Left colon (tissue), 2 donors: ENCODE measurements around the gene CRYAB. TPM values are rescaled to one million over a fixed set of nuclear protein-coding genes. Genes with fewer than 3 reads are reported as not detected.
"Not testable (repeated sequence)": the region's sequence is repeated elsewhere in the genome, so short reads cannot be mapped to it uniquely, and the experiment has no call there.

Source experiments
- ATAC-seq: fragments of 200-7000 bp; cut with Tn5 transposase; one replicate; pipeline ENCODE4 v1.9.1; 2020; ENCODE audit warnings: mild to moderate bottlenecking, moderate library complexity
- DNase-seq, 2 donors: peaks; one replicate each; pipeline ENCODE4 v3.0.0-alpha.2; 2020
- intact Hi-C, 2 donors: fragments of 100-400 bp; cut with DNase I in 1 of 2; cut with micrococcal nuclease in 1 of 2; formaldehyde crosslinking; loops; one replicate each; pipeline versions ENCODE4 v1.11.2 to v1.14.0; 2022; cut with DNase I, micrococcal nuclease
- total RNA-seq, 2 donors: library from RNA; stranded (reverse); fragmentation: NEBNext Ultra II Directional; extraction: Animal tissue kit (Norgen Biotek cat#: 25700); gene quantifications; one replicate each; pipeline ENCODE4 v1.2.1, GENCODE V29; 2021
- donor health status: DM: no; HTN: no; CAD: no.
- donor health status: DM: yes; HTN: yes; CAD: no.

The CRYAB gene
- total RNA-seq, 2 donors from 2014 or later = 11.5 to 100 TPM

DNA sequence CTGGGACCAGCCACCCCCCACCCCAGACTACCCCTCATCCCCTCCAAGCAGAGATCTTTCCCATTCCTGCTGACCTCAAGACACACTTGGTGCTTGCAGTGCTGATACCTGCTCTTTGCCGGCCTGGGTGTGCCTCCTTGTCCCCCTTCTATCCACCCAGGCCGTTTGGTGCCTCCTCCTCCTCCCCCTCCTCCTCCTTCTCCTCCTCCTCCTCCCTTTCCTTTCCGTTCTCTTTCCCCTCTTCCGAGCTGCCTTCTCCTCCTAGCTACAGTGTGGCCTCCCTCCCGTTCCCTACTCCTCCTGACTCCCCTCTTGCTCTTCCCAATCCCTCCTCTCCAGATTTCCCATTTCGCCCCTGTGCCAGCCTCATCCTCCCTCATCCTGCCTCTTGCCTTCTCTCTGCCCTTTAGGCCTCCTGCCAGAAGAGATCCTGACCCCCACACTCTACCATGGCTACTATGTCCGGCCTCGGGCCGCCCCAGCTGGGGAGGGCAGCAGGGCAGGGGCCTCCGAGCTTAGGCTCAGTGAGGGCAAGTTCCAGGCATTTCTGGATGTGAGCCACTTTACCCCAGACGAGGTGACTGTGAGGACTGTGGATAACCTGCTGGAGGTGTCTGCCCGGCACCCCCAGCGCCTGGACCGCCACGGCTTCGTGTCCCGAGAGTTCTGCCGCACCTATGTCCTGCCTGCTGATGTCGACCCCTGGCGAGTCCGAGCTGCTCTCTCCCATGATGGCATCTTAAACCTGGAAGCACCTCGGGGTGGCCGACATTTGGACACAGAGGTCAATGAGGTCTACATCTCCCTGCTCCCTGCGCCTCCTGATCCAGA, 1.7 kb upstream of the CRYAB start:
- ATAC-seq (no peak), DNase-seq (no peak)
- intact Hi-C loops = no loop called here

DNA sequence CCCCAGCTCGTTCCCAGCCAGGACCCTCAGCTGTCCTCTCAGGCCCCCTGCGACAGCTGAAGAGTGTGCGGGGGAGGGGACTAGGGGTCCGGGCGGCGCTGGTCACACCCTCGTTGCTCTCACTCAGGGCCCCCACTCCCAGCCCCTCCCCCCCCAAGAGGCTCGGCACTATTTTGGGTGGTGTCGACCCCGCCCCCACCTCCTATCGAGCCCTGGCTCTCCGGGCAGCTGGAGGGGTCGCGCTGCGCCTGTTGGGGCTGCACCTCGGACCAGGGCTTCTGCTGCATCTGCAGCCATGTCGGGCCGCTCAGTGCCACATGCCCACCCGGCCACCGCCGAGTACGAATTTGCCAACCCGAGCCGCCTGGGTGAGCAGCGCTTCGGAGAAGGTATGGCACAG, 965 bp upstream of the CRYAB start, which contains the start of gene HSPB2:
Gene HSPB2, plus strand, starts transcription at position 200 of the 400 bp plus-strand sequence. Its CDS starts 96 bp downstream, at position 296.
- intact Hi-C loops = no loop called here
- DNase-seq (no peak), ATAC-seq (no peak)

- DNase-seq = no peak
- ATAC-seq = no peak
- intact Hi-C loops = no loop called here
Measured at GRCh38 chr11:111910676-111911562, 651 bp downstream of the CRYAB start.

- ATAC-seq (no peak), DNase-seq (no peak)
- intact Hi-C loops = no loop called here
Measured at GRCh38 chr11:111909378-111909777, 2.2 kb downstream of the CRYAB start.

GRCh38 chr11:111908639-111909305, 2.8 kb downstream of the CRYAB start:
- ATAC-seq (no peak), DNase-seq (no peak)
- intact Hi-C loops = no loop called here

DNA sequence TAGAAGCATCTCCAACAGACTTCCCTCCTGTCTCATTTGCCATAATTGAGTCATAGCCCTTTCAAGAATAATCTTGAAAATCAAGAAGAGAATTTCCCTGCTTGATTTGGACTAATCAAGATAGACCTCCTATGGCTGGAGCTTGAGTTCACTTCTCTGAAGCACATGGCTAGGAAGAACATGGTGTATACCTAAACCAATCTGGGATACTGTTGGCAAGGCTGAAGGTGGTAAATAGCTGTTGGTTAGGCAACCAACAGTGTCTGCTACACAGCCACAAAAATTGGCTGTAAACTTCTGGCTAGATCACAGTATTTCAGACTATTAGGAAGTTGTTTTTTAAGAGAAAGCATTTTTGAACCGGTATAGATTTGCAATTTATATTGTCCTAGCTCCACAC, 4.9 kb downstream of the CRYAB start:
- intact Hi-C loops = no loop called here
- ATAC-seq (no peak), DNase-seq (no peak)

DNA sequence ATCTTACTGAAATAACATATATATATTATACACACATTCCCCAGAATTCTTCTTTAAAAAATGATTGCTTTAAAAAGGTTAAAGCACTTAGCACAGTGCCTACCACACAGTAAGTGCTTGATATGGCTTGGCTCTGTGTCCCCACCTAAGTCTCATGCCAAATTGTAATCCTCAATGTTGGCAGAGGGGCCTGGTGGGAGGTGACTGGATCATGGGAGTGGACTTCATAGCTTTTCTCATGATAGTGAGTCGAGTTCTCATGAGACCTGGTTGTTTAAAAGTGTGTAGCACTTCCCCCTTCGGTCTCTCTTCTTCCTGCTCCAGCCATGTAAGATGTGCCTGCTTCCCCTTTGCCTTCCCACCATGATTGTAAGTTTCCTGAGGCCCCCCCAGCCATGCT, 6.2 kb downstream of the CRYAB start:
- ATAC-seq = no peak

DNA sequence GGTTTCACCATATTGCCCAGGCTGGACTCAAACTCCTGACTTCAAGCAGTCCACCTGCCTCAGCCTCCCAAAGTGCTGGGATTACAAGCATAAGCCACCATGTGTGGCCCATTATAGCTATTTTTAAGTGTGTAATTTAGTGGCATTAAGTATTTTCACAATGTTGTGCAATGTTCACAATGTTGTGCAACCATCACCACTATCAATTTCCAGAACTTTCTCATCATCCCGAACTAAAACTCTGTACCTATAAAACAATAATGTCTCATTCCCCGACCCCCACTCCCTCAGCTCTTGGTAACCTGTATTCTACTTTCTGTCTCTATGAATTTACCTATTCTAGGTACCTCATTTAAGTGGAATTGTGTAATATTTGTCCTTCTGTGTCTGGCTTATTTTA, 24.7 kb downstream of the CRYAB start:
- intact Hi-C loops = no loop called here
- ATAC-seq = no peak

More for the DNA sequence above, 6.2 kb downstream of the CRYAB start:
- no peak for DNase-seq
- intact Hi-C loops = no loop called here

GRCh38 chr11:111886032-111886431, 25.5 kb downstream of the CRYAB start:
- intact Hi-C loops = no loop called here
- ATAC-seq (no peak), DNase-seq (no peak)

More for the DNA sequence above, 24.7 kb downstream of the CRYAB start:
- DNase-seq = no peak

DNA sequence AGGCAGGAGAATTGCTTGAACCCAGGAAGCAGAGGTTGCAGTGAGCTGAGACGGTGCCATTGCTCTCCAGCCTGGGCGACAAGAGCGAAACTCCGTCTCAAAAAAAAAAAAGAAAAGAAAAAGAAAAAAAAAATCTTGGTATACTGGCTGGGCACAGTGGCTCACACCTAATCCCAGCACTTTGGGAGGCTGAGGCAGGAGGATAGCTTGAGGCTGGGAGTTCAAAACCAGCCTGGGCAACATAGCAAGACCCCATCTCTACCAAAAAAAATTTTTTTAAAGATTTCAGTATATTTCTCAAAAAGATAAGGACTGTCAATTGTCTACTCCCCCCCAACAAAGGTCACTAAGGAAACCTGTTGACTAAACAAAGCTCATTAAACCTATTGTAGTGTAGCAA, 26.5 kb downstream of the CRYAB start:
- ATAC-seq, intact Hi-C loops: not testable (repeated sequence)

DNA sequence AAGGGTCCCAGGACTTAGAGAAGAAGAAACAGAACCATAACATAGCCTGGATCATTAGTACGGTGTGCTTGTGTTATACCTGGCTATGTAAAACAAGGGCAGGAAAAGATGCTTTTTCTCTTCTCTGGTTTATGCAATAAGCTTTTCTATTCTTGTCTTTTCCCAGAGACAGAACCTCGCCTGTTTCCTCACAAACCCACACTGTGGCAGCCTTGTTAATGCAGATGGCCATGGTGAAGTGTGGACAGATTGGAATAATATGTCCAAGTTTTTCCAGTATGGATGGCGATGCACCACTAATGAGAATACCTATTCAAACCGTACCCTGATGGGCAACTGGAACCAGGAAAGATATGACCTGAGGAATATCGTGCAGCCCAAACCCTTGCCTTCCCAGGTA, 29.4 kb downstream of the CRYAB start:
- intact Hi-C loops = no loop called here
- ATAC-seq = no peak
- DNase-seq = no peak

More for the DNA sequence above, 26.5 kb downstream of the CRYAB start:
- DNase-seq = not testable (repeated sequence)

- DNase-seq (no peak), ATAC-seq (peak; percentile 0)
- intact Hi-C loops = loop anchor here in 1 of 2 donors (5.0 kb wide), 1 partner anchor 98 kb away; no protein-coding TSS in a partner anchor
Measured at GRCh38 chr11:111879637-111879960, 32.0 kb downstream of the CRYAB start.

- intact Hi-C loops = loop anchor here in 1 of 2 donors (5.0 kb wide), 1 partner anchor 98 kb away; no protein-coding TSS in a partner anchor
- ATAC-seq (peak; percentile 89), DNase-seq (peak; percentile 95 to 98)
Measured at GRCh38 chr11:111878849-111879636, 32.5 kb downstream of the CRYAB start, which contains the start of the genes CFAP68 and FDXACB1. CFAP68 (plus strand) TSS chr11:111879541; CDS start chr11:111879561, 20 bp downstream. FDXACB1 (minus strand) TSS chr11:111879165; CDS start chr11:111879132, 33 bp downstream.

DNA sequence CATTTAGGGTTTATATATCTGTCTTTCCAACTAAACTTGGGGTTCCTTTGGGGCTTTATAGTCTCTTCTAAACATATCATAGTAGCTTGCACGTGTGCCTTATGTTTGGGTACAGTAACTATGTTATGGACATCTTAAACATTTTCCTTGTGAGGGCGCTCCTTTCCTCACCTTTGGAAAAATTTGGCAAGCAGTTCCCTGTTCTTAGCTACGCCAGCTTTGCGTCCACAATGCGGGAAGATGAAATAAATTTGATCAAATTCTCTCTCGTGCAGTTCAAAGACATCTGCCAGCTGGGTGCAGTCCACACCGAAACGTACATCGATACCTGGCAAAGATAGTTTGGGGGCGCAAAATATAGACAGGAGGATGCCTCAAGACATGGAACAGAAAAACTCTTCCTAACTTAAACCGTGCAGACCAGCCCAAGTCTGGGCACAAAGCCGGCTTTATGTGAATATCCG, 33.2 kb downstream of the CRYAB start:
- intact Hi-C loops = loop anchor here in 1 of 2 donors (5.0 kb wide), 1 partner anchor 99 kb away; no protein-coding TSS in a partner anchor
- DNase-seq (no peak), ATAC-seq (peak; percentile 21)

DNA sequence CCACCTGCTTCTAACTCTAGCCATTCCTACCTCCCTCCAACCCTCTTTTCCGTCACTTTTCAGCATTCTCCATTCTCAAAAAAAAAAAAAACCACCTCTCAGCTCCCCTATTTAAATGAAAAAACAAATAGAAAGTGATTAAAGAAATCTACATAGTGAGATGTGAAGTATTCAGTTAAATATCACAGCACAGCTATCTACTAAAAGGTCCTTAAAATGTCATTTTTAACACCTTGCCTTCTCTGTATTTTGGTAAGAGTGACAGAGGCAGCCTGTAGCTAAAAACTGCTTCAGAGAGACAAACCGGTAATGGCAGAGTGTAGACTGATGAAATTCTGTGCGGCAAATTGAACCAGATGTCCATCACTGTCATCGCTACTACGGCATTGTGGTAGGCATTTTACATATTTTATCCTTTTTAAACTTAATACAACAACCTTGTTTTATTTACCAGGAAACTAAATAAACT, 39.8 kb downstream of the CRYAB start:
- no peak for ATAC-seq
- intact Hi-C loops = no loop called here
- no peak for DNase-seq

- peak; percentile 87 for ATAC-seq
- intact Hi-C loops = no loop called here
Measured at GRCh38 chr11:111870886-111871692, 40.5 kb downstream of the CRYAB start, which contains the start of gene ALG9. ALG9 (minus strand) TSS chr11:111871581; CDS start chr11:111871482, 99 bp downstream.

GRCh38 chr11:111870522-111870885, 41.1 kb downstream of the CRYAB start:
- DNase-seq = no peak
- peak; percentile 41 for ATAC-seq
- intact Hi-C loops = no loop called here

More at GRCh38 chr11:111870886-111871692, 40.5 kb downstream of the CRYAB start, which contains the start of gene ALG9:
- DNase-seq = peak; percentile 84 to 89
